ENCODE results near the gene DLGAP4.

DLGAP4 gene

GRCh38 chr20:36483209-36483918 lies 177.2 kb downstream of the DLGAP4 start:
- H3K27ac ChIP-seq, result peak overlapping the region; percentile 37; the same call in 1 of the 2 replicates
- TF ChIP-seq, protein P1, sequence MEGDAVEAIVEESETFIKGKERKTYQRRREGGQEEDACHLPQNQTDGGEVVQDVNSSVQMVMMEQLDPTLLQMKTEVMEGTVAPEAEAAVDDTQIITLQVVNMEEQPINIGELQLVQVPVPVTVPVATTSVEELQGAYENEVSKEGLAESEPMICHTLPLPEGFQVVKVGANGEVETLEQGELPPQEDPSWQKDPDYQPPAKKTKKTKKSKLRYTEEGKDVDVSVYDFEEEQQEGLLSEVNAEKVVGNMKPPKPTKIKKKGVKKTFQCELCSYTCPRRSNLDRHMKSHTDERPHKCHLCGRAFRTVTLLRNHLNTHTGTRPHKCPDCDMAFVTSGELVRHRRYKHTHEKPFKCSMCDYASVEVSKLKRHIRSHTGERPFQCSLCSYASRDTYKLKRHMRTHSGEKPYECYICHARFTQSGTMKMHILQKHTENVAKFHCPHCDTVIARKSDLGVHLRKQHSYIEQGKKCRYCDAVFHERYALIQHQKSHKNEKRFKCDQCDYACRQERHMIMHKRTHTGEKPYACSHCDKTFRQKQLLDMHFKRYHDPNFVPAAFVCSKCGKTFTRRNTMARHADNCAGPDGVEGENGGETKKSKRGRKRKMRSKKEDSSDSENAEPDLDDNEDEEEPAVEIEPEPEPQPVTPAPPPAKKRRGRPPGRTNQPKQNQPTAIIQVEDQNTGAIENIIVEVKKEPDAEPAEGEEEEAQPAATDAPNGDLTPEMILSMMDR (conservative IDR thresholded peaks at IDR 0.05), result no peak

GRCh38 chr20:36483919-36484808 lies 178.0 kb downstream of the DLGAP4 start:
- TF ChIP-seq, protein P1 (conservative IDR thresholded peaks at IDR 0.05), result no peak
- H3K27ac ChIP-seq, result peak overlapping the region; percentile 37; the same call in 1 of the 2 replicates

DNA sequence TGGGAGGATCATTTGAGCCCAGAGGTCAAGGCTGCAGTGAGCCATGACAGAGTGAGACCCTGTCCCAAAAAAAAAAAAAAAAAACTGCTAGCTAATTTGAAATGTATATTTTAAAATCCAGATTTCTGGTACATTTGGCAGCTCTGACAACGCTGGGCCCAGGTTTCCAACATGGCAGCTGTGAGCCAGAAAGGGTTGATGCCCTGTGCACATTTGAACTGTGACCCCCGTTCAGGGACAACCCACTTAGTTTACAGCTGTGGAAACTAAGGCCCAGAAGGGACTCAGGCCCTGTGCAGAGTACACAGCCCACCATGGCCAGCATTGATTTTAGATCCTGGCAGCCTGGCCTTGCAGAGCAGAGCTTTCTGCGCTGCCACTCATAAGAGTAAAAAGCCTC lies 179.1 kb downstream of the DLGAP4 start:
- no peak overlapping the region for H3K27ac ChIP-seq
- TF ChIP-seq, protein P1 (conservative IDR thresholded peaks at IDR 0.05), result no peak

DNA sequence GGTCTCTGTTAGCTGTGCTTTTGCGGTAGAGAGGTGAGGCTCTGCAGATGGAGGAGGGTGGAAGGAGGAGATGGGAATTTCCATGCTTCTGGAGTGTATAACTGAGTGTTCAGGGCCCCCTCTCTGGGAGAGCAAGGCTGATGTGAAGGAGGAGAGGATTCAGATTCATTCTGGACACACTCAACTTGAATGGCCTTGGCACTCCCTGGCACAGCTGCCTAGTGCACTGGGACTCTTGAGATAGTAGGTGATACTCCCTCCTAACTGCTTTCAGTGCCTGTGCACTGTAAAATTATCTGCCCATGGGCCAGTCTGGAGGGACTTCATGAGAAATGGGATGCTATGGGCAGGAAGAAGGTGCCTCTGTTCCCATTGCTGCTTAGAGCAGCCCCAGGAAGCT lies 180.9 kb downstream of the DLGAP4 start:
- H3K27ac ChIP-seq, result no peak overlapping the region
- TF ChIP-seq, protein P1 (conservative IDR thresholded peaks at IDR 0.05), result no peak

- TF ChIP-seq, protein P1 (conservative IDR thresholded peaks at IDR 0.05), result no peak
- H3K27ac ChIP-seq, result no peak overlapping the region
Measured at GRCh38 chr20:36490191-36490590, 184.1 kb downstream of the DLGAP4 start.

GRCh38 chr20:36491901-36492617 lies 185.9 kb downstream of the DLGAP4 start:
- TF ChIP-seq, protein P1 (conservative IDR thresholded peaks at IDR 0.05), result no peak
- peak overlapping the region; percentile 33 for H3K27ac ChIP-seq
